Choroid plexus epithelial cell (primary cell): ENCODE data around the gene MT3.

ENCODE experiments used
- DNase-seq: peaks from one replicate; pipeline ENCODE4 v3.0.0-alpha.2; 2010; ENCODE audit warnings: low read depth
- H3K4me3 ChIP-seq: 2 replicates; pipeline ENCODE4 v1.5.1; 2011; ENCODE audit warnings: low read depth, mild to moderate bottlenecking, control low read depth, low read length, moderate library complexity
- TF ChIP-seq, protein P1 (sequence below): conservative IDR thresholded peaks from 2 replicates; pipeline ENCODE4 v1.5.1; 2011; ENCODE audit warnings: low read depth, mild to moderate bottlenecking, control low read depth, inconsistent platforms, low read length, moderate library complexity

The MT3 gene

DNA sequence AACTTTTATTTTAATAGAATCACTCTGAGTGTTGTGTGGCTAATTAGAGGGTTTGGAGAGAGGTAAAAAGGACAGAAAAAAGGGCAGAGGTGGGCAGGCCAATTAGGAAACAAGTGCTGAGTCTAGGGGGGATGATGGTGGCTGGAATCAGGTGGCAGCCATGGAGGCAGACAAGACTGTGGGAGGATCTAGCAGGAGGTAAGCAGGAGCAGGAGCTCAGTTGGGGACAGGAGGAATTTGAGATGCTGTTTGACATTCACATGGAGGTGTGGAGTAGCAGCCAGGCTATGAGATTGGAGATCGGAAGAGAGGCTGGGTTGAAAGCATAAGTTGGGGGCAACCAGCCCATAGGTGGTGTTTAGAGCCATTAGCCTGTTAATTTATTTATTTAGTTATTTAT, 28.2 kb upstream of the MT3 start:
- TF ChIP-seq, protein P1, sequence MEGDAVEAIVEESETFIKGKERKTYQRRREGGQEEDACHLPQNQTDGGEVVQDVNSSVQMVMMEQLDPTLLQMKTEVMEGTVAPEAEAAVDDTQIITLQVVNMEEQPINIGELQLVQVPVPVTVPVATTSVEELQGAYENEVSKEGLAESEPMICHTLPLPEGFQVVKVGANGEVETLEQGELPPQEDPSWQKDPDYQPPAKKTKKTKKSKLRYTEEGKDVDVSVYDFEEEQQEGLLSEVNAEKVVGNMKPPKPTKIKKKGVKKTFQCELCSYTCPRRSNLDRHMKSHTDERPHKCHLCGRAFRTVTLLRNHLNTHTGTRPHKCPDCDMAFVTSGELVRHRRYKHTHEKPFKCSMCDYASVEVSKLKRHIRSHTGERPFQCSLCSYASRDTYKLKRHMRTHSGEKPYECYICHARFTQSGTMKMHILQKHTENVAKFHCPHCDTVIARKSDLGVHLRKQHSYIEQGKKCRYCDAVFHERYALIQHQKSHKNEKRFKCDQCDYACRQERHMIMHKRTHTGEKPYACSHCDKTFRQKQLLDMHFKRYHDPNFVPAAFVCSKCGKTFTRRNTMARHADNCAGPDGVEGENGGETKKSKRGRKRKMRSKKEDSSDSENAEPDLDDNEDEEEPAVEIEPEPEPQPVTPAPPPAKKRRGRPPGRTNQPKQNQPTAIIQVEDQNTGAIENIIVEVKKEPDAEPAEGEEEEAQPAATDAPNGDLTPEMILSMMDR = no peak
- DNase-seq = no peak
- H3K4me3 ChIP-seq = no peak overlapping the region

DNA sequence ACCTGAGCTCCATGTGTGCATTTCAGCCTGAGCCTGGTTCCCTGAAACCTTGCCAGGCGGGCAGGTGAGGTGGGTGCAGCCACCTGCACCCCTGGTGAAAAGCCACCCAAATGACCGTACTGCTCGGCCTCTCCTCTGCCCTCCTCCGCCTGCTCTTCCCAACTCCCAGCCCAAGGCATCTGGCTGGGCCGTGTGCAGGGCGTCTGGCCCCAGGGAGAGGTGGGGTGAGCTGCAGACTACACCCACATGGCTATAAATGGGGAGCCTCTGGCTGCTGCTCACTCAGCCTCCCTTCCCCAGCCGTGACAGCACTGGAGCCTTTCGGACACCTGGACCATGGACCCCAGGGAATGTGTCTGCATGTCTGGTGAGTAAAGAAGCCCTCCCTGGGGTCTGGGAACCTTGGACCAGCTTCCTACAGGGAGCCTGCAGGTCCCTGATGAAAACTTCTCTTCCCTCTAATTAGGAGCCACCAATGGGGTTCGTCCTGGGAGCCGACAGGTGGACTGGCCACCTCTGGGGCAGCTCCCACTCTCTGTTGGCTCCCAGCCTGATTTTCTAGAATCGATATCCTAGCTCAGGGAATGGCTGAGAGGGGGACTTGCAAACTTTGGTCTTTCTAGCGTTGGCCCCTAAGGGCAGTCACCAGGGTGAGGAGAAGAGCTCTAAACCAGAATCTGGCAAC, 24.4 kb upstream of the MT3 start, which contains the start of gene MT4:
TSS of gene MT4 (plus strand) at position 281 of the 685 bp plus-strand sequence. CDS start at position 337, 56 bp downstream.
- no peak for DNase-seq
- H3K4me3 ChIP-seq = no peak within 1 kb of the TSS
- TF ChIP-seq, protein P1 = no peak

DNA sequence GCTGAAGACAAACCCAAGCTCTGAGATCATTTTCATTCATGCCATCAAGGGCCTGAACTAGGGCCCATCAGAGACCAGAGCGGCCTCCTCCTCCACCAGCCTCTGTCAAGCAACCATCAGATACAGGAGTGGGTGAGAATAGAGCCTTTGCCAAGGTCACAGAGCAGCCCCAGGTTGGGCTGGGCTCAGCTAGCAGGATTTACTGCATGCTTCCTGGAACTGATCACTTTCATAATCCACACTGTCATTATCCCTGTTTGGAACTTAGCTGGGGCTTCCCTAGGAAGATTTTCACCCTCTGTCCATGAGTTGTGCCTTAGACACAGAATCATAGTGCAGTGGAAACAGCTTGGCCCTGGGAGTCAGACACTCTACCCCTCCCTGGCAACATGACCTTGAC, 19.4 kb upstream of the MT3 start:
- TF ChIP-seq, protein P1 = no peak
- H3K4me3 ChIP-seq = no peak overlapping the region
- DNase-seq = no peak

DNA sequence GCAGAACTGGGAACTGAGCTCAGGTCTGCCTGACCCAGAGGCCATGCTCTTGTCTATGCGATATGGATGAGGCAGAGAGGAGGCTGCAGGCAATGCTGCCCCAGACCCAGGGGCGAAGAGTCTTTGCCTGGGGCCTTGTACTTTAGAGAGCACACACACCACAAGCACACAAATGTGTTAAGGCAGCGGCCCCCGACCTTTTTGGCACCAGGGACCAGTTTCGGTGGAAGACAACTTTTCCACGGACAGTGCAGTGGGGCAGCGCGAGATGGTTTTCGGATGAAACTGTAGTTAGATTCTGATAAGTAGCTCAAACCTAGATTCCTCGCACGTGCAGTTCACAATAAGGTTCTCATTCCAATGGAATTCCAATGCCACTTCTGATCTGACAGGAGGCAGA, 17.8 kb upstream of the MT3 start:
- TF ChIP-seq, protein P1 = no peak

DNA sequence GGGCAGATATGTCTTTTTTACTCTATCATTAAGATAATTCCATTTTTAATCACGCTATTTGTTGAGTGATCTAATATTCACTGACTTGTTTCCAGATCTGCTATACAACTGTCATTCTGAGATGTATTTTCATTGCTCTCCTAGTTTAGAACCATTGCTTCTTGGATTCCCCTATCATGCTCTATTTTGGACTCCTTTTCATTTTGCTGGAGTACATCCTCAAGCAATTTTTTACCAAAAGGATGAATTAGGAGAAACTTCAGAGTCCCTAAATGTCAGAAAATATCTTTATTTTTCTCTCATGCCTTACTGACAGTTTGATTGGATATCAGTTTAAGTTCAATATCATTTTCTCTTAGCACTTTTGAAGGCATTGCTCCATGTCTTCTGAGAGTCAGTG, 14.7 kb upstream of the MT3 start:
- no peak overlapping the region for H3K4me3 ChIP-seq
- no peak for DNase-seq
- TF ChIP-seq, protein P1 = no peak

More for the DNA sequence above, 17.8 kb upstream of the MT3 start:
- no peak for DNase-seq
- no peak overlapping the region for H3K4me3 ChIP-seq

DNA sequence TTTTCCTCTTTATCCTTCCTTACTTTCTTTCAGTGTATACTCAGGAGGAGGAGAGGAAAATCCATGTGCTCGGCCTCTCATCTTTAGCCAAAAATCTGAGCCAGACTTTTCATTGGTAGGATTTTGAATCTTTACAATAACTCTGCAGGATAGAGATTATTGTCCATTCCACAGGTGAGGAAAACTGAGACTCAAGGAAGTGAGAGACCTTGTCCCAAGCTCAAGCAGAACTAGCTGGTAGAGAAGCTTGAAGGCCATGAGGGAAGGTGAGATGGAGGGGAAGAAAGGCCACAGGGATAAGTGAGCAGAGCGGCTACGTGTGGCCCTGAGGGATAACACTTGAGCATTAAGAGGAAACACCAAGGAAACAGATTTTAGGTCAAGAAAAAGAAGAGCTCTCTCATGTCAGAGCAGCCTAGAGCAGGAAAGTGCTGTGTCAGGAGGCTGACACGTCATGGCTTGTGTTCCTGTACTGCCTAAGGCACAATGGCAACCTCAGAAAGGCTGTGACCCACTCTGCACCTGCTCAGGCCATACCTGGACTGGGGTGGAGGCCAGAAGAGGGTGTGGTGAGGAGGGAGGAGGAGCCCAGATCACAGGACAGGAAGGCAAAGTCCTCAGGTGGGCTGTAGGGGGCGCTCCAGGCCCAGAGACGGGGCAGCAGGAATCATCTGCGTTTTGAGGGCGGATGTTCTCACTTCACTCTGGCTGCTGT, 12.6 kb upstream of the MT3 start:
- peak; percentile 78 for DNase-seq
- no peak overlapping the region for H3K4me3 ChIP-seq
- TF ChIP-seq, protein P1 = peak; percentile 92

DNA sequence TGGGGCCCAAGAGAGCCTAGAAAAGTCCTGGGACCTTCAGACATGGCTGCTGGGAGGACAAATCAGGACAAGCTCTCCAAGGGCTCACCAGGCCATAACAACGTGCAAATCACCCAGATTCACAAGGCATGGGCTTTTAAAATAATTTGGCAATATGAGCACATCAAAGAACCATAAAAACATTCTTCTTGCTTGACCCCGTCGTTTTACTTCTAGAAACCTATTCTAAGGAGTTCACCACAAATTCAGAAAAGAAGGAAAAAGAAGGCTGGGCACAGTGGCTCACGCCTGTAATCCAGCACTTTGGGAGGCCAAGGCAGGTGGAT, 12.1 kb upstream of the MT3 start:
- no peak for DNase-seq
- TF ChIP-seq, protein P1 = no peak
- H3K4me3 ChIP-seq = no peak overlapping the region
